KOPT-K1 (cell line): ENCODE data around the gene STEAP1B.

Source experiments
- H3K27ac ChIP-seq: fragments of 200-600 bp; sonication (generic); 2 replicates; pipeline ENCODE4 v1.5.1; 2016; ENCODE audit warnings: antibody characterized with exemption, mild to moderate bottlenecking, low read depth, low read length; ENCODE audit not compliant: poor library complexity, severe bottlenecking
- H3K36me3 ChIP-seq: fragments of 200-600 bp; sonication (generic); 2 replicates; pipeline ENCODE4 v1.5.1; 2017; ENCODE audit warnings: antibody characterized with exemption, mild to moderate bottlenecking, low read length, moderate library complexity; ENCODE audit not compliant: insufficient read depth
- H3K9me3 ChIP-seq: fragments of 200-600 bp; sonication (generic); 2 replicates; pipeline ENCODE4 v1.5.1; 2017; ENCODE audit warnings: antibody characterized with exemption, low read length, mild to moderate bottlenecking; ENCODE audit not compliant: insufficient read depth, poor library complexity, severe bottlenecking

Gene STEAP1B

DNA sequence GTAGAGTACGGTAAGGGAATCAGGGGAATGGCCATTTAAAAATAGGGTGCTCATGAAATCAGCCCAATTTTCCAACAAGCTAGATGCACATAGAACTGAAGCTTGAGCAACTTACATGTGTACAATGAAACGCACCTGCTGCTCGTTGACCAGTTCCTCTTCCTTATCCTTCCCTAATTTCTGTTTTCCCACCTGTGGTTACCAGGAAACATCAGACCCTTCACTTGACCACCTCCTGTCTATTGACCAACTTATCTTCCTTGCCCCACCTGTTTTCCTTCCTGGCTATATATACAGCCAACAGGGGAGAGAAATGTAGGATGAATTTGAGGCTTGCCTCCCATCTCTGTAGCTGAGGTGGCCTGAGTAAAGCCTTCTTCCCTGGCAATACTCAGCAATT, 105.2 kb downstream of the STEAP1B start:
- no peaks in the 10 kb centered on the region for H3K9me3 ChIP-seq
- no peak overlapping the region for H3K27ac ChIP-seq
- no peaks in the 10 kb centered on the region for H3K36me3 ChIP-seq

DNA sequence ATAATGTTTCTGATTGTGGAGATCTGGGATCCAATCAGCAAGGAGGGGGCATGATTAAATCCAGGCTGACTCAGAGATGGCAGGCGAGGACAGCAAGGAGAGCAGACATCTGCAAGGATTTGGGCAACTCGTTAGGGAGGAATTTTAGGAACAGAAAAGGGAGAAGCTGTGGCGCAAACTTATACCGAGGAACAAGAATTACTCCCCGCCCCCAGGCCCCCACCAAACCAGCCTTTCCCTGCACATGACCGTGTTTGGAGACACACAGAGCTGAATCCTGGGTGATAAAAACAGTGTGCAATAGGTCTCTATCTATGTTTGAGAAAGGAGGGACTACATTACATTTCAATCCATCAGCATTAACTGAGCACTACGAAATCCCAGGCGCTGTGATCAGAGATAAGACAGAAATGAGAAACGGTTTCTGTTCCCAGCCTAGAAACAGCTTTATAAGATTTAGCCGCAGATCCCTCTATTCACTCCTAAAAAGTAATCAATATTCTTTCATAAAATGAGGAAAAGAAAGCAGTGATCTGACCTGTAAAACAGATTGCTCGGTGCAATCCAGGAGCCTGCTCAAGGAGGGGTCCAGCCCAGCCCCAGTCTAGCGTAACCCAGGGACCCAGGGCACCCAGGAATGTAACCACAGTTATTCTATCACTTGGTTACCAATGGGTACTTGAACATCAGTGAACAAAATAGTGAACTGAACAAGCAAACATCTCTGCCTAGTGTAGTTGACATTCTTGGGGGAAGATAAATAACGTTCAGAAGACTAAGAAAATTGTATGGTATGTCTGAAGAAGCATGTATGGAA, 105.9 kb downstream of the STEAP1B start:
- no peak overlapping the region for H3K27ac ChIP-seq
- no peaks in the 10 kb centered on the region for H3K36me3 ChIP-seq
- H3K9me3 ChIP-seq: no peaks in the 10 kb centered on the region

DNA sequence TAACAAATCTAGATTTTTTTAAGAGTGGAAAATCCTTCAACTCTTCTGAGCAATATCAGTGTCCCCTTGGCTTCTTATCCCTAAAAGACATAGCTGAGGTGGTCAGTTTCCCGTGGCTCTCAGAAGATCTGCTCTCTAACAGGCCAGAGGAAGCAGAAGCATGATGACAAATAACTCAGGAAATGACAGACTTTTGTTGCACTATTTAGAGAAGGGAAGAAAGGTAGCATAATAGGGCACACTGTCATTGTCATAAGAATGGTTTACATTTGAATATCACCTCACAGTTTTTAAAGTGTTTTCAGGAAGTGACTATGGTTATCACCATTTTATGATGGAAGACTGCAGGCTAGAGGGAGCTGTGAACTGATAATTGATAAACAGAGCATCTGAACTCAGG, 109.5 kb downstream of the STEAP1B start:
- Histone ChIP-seq H3K9me3 (peaks cover 11% of the 10 kb centered on the region), H3K27ac (no peak overlapping the region), H3K36me3 (no peaks in the 10 kb centered on the region)

DNA sequence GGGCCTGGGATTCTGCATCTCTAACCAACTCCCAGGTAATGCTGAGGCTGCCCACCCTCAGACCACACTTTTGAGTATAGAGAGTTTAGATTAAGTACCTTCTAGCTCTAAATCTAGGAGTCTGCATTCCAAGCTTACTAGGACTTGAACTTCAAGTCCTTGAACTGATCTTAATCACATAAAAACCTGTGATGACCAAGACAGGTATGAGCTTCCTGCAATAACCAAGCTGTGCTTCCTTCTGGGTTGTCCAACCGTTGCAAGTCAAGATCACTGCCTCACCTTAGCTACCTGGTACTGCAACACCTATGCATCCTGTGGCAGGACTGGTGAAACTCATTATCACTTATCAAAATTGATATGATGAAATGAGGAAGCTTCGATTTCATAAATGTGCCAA, 110.1 kb downstream of the STEAP1B start:
- Histone ChIP-seq H3K36me3 (no peaks in the 10 kb centered on the region), H3K9me3 (peaks cover 11% of the 10 kb centered on the region), H3K27ac (no peak overlapping the region)

DNA sequence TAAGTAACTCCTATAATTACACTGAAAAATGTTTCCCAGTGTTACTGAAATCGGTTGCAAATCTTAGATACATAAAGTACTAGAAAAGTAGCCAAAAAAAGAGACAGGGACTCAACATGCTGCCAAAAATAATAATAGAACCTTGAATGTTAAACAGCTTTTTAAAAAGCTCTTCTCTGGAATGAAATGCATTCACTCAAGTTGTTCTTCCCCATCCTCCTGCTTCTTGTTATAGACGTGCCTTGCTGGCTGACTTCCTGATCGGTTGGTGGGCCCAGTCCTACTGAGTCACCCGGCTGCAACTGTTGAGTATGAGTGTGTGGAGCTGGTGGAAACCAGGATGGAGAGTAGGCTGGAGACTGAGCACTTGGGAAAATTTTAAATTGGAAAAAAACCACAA, 112.4 kb downstream of the STEAP1B start:
- no peak overlapping the region for H3K27ac ChIP-seq
- H3K36me3 ChIP-seq: no peaks in the 10 kb centered on the region
- peaks cover 11% of the 10 kb centered on the region for H3K9me3 ChIP-seq

DNA sequence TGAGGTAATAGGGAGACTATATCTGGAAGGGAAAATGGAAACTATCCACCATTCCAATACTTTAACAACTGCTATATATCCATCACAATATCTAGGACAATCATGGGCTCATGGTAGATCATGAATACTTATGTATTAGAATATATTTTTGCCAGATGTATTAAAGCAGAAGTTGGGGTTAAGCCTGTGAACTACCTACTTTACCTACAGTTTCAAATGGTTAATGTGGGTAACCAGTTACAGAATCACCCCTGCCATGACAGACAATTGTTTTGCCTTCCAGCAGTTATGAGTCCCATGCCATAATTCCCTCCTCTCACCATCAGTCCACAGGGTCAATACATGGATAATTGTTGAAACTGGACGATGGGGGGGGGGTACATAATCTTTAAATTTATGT, 113.1 kb downstream of the STEAP1B start:
- no peaks in the 10 kb centered on the region for H3K36me3 ChIP-seq
- H3K9me3 ChIP-seq: peaks cover 11% of the 10 kb centered on the region
- H3K27ac ChIP-seq: no peak overlapping the region

DNA sequence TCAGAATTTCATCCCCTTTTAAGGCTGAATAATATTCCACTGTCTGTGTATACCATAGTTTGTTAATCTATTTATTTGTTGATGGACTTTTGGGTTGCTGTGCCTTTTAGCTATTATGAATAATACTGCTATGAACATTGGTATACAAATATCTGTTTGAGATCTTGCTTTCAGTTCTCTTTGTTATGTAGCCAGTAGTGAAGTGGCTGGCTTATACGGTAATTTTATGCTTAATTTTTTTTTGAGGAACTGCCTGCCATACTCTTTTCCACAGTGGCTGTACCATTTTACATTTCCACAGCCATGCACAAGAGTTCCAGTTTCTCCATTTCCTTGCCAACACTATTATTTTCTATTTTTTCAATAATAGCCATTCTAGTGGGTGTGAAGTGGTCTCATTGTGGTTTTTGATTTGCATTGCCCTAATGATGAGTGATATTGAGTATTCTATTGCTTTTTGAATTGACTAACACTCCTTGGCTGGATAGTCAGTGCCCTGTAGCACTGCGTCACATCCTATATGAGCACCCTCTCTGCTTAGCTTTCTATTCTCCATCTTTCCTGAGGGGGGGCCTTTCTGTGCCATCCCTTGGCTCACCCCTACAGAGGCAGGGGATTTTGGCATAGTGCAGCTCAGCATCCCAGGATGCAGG, 113.7 kb downstream of the STEAP1B start:
- Histone ChIP-seq H3K36me3 (no peaks in the 10 kb centered on the region), H3K9me3 (peaks cover 11% of the 10 kb centered on the region), H3K27ac (no peak overlapping the region)

DNA sequence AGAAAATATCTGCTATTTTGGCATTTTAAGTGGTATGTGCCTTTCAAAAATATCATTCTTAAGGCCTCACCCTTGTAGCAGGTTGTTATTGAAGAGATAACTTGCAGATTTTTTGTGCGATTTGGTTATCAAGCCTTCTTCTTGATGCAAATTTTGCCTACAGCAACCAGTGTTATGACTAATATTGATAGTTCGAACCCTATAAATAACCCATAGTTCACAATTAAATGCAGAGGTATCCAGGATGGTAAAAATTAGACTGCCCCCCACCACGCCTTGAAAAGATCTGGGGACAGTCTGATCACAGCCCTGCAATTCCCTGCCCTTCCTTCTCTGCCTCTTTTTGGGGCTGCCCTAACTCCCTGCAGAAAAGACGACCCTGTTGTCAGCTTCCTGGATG, 114.7 kb downstream of the STEAP1B start:
- H3K9me3 ChIP-seq: peaks cover 11% of the 10 kb centered on the region
- no peaks in the 10 kb centered on the region for H3K36me3 ChIP-seq
- peak overlapping the region; percentile 62 for H3K27ac ChIP-seq

DNA sequence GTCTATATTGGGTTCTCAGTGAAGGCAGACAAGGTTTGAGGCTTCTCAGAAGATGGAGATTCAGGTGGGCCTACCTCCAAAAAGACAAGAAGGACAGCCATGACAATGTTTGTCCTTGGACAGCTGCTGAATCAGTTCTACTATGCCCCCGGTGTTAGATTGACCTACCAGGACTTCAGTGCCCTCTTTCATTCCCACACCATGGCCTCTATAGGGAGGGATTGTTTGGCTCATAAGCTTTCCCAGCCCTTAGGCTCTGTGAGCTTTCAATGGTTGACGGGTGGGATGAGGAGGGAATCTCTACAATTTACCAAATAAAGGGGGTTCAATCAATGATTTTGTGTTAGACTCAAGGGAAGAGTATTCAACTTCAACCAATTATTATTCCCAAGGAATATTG, 119.7 kb downstream of the STEAP1B start:
- Histone ChIP-seq H3K9me3 (no peaks in the 10 kb centered on the region), H3K27ac (no peak overlapping the region)

DNA sequence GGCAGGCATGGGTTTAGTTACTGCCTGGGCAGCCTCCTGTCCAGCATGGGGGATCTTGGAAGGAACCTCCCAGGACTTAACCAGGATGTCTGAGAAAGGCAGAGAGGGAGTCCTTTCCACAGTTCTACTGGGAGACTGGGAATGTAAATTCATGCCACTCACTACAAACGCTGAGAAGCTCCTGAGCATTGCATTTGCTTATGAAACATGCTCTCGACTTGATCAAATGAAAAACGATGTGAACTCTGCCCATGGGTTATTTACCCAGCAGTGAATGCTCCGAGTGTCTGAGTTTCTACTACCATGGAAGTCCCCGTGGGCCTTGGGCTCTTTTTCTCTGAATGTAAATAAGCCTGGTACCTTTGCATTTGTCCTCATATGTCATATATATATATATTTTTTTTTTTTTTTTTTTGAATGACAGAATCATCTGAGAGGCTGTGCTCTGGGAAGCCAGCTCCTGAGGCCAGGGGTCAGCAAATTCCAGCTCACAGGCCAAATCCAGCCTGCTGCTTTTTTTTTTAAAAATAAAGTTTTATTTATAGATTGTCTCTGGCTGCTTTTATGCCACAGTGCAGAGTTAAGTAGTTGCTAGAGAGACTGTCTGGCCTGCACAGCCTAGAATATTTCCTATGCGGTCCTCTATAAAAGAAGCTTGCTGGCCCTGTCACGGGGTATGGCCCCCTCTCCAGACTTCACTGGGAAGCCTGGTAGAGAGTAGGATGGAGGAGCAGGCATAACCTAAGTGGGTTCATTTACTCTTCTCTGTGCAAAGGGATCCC, 121.6 kb downstream of the STEAP1B start:
- Histone ChIP-seq H3K36me3 (no peaks in the 10 kb centered on the region), H3K27ac (no peak overlapping the region), H3K9me3 (no peaks in the 10 kb centered on the region)

More for the DNA sequence above, 119.7 kb downstream of the STEAP1B start:
- H3K36me3 ChIP-seq: no peaks in the 10 kb centered on the region

DNA sequence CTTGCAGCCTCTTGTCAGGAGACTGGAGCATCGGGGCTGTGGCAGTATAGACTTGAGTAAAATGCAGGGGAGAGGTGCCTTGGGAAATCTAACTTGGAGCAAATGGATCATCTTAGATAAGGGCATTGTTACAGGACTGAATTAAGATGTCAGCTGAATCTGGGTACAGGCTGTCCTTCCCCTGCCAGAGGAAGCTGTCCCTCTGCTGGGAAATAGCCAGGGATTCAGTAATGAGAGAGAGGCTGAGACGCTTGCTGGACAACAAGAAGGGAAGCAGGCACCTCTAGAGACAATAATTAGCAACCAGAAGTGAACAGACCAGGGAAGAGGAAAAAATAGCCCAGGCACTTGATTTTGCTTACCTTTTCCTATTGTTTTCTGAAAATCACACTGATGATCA, 122.3 kb downstream of the STEAP1B start:
- no peaks in the 10 kb centered on the region for H3K36me3 ChIP-seq
- no peak overlapping the region for H3K27ac ChIP-seq
- H3K9me3 ChIP-seq: no peaks in the 10 kb centered on the region

DNA sequence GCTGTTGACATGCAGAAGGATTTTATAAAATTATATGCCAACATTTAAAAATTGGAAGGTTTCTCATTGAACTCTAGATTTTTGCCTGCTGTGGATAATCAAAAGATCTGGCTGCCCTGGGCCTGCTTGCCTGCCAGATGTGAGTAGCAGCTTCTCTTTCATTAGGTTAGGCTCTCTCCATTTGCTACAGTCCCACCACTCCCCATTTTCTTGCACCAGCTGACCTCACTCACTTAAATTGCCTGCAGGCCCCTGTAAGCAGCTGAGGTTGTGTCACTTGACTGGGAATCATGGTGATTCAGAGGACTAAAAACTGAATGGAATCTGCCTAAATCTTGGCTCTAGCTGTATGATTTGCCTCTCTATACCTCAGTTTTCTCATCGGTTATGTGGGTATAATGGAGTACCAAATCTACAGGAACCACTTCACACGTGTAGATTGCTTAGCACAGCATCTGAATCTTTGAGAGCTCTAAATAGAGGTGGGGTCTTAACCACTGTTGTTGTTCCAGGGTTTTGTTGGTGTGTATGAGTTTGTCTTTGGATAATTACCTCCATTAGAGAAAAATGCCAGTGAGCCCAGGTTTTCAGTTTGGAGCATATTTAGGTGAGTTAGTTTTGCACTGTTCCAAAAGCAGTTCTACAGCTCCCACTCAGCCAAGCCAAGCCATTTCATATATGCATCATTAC, 124.5 kb downstream of the STEAP1B start:
- H3K27ac ChIP-seq: no peak overlapping the region
- H3K9me3 ChIP-seq: no peaks in the 10 kb centered on the region
- no peaks in the 10 kb centered on the region for H3K36me3 ChIP-seq

DNA sequence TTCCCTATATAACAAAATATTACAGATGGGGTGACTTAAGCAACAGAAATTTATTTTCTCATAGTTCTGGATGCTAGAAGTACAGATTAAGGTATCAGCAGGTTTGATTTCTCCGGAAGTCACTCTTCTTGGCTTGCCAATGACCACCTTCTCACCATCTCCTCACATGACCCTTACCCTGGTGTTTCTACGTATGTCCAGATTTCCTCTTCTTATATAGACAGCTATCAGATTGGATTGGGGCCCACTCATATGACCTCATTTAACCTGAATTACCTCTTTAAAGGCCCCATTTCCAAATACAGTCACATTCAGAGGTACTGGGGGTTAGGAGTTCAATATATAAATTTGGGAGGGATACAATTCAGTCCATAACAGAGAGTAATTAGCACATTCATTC, 126.1 kb downstream of the STEAP1B start:
- H3K27ac ChIP-seq: no peak overlapping the region
- no peaks in the 10 kb centered on the region for H3K36me3 ChIP-seq
- H3K9me3 ChIP-seq: no peaks in the 10 kb centered on the region

DNA sequence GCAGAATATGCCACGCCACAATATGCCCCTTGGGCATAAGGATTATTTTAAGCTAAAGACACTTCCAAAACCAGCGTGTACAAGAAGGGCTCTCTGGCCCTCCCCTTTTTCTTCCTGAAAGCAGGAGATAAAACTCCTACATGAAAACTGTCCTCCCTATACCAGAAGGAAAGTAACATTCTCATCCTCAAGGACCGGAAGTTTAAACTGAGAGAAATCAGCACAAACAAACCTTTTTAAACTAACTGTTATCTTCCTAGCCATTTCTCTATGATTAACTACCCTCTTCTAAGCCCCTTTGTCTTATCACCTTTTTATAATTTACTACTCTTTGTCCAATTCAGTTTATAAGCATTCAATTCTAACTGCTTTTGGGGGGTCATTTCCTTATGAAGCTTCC, 126.6 kb downstream of the STEAP1B start:
- H3K36me3 ChIP-seq: no peaks in the 10 kb centered on the region
- no peak overlapping the region for H3K27ac ChIP-seq
- no peaks in the 10 kb centered on the region for H3K9me3 ChIP-seq

DNA sequence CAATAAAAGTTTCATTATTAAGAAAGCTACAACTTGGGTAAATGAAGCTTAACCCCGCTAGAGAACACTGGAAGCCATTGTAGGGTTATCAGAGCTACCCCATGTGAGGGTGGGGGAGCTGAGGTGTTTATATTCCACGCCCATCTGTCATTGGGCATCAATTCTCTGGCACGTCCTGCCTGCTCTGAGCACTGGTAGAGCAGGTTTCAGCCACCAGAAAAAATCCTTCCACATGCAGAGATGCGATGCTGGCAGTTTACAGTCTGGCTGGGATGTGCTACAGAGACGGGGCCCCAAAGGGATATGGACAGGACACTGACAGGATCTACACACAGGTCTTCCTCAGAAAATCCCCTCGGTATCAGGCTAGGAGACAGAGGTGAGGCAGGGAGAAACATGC, 127.1 kb downstream of the STEAP1B start:
- no peak overlapping the region for H3K27ac ChIP-seq
- no peaks in the 10 kb centered on the region for H3K36me3 ChIP-seq
- H3K9me3 ChIP-seq: no peaks in the 10 kb centered on the region
